AG10803 (cell line): ENCODE data around the gene PRLR.

ENCODE experiments used
- DNase-seq: peaks from one replicate; pipeline ENCODE4 v3.0.0; 2010; ENCODE audit warnings: low read depth
- H3K4me3 ChIP-seq: 2 replicates; pipeline ENCODE4 v1.5.1; 2011; ENCODE audit warnings: mild to moderate bottlenecking, low read length, control low read depth
- TF ChIP-seq, protein P1 (sequence below): conservative IDR thresholded peaks from 2 replicates; pipeline ENCODE4 v1.5.1; 2011; ENCODE audit warnings: mild to moderate bottlenecking, low read length, control low read depth, inconsistent platforms

The PRLR gene

DNA sequence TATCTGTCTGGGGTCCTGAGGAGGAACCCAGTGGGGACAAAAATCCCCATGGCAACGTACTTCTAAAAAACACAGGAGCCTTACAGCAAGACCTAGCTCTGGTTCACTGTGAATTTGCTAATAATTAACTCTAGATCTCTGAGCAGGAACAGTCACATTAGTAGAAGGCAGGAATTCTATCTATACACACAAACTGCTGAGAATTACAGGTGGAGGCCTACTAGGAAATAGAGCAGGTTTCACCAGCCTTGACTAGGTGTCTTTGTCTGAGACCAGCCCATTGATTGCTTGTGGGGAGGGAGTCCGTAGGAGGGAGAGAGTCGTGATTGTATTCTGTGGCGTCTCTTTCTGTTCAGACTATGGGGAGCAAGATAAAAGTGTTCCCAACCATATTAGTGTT is 44.8 kb downstream of the PRLR start:
- no peak for DNase-seq
- TF ChIP-seq, protein P1, sequence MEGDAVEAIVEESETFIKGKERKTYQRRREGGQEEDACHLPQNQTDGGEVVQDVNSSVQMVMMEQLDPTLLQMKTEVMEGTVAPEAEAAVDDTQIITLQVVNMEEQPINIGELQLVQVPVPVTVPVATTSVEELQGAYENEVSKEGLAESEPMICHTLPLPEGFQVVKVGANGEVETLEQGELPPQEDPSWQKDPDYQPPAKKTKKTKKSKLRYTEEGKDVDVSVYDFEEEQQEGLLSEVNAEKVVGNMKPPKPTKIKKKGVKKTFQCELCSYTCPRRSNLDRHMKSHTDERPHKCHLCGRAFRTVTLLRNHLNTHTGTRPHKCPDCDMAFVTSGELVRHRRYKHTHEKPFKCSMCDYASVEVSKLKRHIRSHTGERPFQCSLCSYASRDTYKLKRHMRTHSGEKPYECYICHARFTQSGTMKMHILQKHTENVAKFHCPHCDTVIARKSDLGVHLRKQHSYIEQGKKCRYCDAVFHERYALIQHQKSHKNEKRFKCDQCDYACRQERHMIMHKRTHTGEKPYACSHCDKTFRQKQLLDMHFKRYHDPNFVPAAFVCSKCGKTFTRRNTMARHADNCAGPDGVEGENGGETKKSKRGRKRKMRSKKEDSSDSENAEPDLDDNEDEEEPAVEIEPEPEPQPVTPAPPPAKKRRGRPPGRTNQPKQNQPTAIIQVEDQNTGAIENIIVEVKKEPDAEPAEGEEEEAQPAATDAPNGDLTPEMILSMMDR, result no peak
- H3K4me3 ChIP-seq, result no peak overlapping the region

DNA sequence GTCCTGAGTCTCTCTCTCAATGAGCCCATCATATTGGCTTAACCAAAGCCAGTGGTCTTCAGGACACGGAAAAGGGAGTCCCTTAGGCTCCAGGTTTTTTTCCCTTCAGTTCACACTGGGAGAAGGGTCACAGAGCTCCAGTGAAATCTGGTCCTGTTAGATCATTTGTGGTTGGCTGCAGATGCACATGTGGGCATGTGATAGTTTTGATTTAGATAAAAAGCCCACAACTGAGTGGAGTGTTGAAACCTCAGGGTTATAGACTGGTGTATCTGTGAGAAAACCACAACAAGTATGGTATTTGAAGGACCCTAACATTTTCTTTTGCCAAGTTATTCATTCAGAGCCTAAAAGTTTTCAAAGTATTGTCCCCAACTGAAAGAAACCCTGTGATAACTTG is 46.7 kb downstream of the PRLR start:
- TF ChIP-seq, protein P1, result no peak
- no peak for DNase-seq
- no peak overlapping the region for H3K4me3 ChIP-seq

DNA sequence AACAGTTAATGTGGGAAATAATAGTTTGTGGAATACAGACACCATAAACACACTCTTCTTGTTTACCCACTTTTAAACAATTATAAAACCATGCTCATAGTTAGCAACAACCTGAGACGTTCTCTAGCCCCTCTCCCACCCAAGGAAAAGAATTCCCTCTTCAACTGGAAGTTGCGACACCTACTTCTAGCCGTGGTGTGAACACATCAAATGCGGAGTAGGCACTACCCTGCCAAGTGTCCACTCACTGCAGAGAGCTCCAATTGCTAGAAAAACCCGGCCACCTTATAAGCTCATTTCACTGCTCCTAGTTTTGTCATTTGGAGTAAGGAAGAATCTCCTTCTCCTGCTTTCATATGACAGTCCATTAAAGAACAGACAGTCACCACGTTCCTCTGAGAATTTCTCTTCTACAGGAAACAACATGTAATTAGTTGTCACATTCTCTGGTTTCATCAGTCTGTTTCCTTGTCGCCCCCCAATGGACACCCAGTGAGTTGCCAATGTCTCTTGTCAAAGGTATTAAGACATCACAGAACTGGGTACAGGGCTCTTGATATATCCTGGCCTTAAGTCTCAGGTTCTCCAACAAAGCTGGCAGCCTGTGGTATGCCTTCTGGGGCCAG is 47.3 kb downstream of the PRLR start:
- H3K4me3 ChIP-seq, result no peak overlapping the region
- TF ChIP-seq, protein P1, result peak; percentile 81
- peak; percentile 72 for DNase-seq

DNA sequence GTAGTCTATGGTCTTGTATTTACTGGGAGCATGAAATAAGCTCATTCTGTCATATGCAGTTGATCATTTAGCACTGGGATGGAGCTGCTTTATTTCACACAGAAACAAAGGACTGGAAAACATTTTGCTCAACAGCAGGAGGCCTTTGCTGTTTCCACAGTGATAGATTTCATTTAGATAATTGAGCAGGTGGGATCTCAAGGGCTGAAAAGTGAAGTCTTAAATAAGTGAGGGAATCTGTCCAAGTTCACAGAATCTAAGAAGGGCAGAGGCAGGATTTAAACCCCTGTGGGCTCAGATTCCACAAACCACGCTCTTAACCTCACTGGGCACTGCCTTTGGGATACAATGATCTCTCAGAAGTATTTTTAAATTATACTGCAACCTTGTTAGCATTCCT is 47.8 kb downstream of the PRLR start:
- H3K4me3 ChIP-seq, result no peak overlapping the region
- TF ChIP-seq, protein P1, result no peak
- no peak for DNase-seq

DNA sequence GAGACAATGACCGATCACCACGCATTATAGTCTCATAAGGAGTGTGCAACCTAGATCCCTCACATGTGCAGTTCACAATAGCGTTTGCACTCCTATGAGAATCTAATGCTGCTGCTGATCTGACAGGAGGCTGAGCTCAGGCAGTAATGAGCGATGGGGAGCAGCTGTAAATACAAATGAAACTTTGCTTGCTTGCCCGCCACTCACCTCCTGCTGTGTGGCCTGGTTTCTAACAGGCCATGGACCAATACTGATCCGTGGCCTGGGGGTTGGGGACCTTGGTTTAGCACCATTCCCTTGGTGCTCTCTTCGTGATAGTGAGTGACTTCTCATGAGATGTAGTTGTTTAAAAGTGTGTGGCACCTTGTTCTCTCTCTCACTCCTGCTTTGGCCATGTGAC is 50.2 kb downstream of the PRLR start:
- no peak overlapping the region for H3K4me3 ChIP-seq
- no peak for DNase-seq
- TF ChIP-seq, protein P1, result no peak

DNA sequence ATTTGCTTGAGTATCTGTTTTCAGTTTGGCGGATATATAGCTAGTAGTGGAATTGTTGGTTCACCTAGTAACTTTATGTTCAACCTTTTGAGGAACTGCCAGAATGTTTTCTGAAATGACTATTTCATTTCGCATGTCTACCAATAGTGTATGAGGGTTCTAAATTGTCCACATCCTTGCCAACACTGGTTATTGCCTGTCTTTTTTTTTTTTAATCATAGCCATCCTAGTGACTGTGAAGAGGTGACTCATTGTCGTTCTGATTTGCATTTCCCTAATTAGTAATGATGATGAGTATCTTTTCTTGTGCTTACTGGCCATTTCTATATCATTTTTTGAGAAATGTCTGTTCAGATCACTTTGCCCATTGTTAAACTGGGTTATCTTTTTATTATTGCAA is 52.5 kb downstream of the PRLR start:
- TF ChIP-seq, protein P1, result no peak
- H3K4me3 ChIP-seq, result no peak overlapping the region
- no peak for DNase-seq

DNA sequence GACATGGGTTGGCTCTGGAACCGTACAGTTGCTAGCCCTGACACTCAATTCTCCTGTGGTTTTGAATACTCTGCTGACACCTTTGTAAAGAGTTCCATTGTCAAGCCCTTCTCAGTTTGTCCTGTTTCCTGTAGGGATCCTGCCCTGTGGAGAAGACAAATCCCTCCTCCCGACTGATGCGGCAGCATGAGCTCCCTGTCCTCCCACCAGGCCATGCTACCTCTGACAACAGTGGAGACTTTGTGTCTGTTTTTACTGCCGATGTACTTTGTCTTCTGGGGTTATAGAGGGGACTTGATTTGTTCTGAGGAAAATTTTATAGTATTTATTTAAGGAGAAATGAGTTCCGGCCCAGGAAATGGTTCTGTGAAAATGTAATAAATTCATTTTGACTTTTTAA is 57.8 kb downstream of the PRLR start:
- TF ChIP-seq, protein P1, result no peak
- DNase-seq, result no peak
- H3K4me3 ChIP-seq, result no peak overlapping the region
